ENCODE results near the gene CFAP53.

Gene CFAP53

GRCh38 chr18:50287441-50288347, 21.4 kb upstream of the CFAP53 start, which contains the start of gene CXXC1:
CXXC1 (minus strand) TSS chr18:50287692; CDS start chr18:50287589, 103 bp downstream.
- DNase-seq, result peak; percentile 98

- no peak for DNase-seq
These were observed 20.7 kb upstream of the CFAP53 start for GRCh38 chr18:50287028-50287440.

GRCh38 chr18:50286391-50287027, 20.2 kb upstream of the CFAP53 start:
- DNase-seq, result no peak

- no peak for DNase-seq
These were observed 19.5 kb upstream of the CFAP53 start for GRCh38 chr18:50285631-50286321.

- DNase-seq, result no peak
These were observed 18.8 kb upstream of the CFAP53 start for GRCh38 chr18:50285071-50285470.

GRCh38 chr18:50284255-50284885, 18.1 kb upstream of the CFAP53 start:
- DNase-seq, result no peak

- no peak for DNase-seq
These were observed 17.3 kb upstream of the CFAP53 start for GRCh38 chr18:50283469-50284209.

GRCh38 chr18:50282521-50283335, 16.4 kb upstream of the CFAP53 start:
- DNase-seq, result no peak

GRCh38 chr18:50281972-50282520, 15.8 kb upstream of the CFAP53 start:
- no peak for DNase-seq

GRCh38 chr18:50281295-50281971, 15.1 kb upstream of the CFAP53 start, which contains the start of gene MBD1:
MBD1 (minus strand) TSS chr18:50281523; CDS start chr18:50279992, 1,531 bp downstream.
- DNase-seq, result peak; percentile 96

- no peak for DNase-seq
These were observed 14.5 kb upstream of the CFAP53 start for GRCh38 chr18:50280707-50281294.

- no peak for DNase-seq
These were observed 13.5 kb upstream of the CFAP53 start for GRCh38 chr18:50279752-50280151.

- DNase-seq, result no peak
These were observed 11.6 kb upstream of the CFAP53 start for GRCh38 chr18:50277942-50278341.

GRCh38 chr18:50276452-50276851, 10.2 kb upstream of the CFAP53 start:
- DNase-seq, result no peak

GRCh38 chr18:50275503-50276036, 9.3 kb upstream of the CFAP53 start:
- DNase-seq, result no peak

- DNase-seq, result no peak
These were observed 8.6 kb upstream of the CFAP53 start for GRCh38 chr18:50274941-50275340.

- DNase-seq, result no peak
These were observed 7.7 kb upstream of the CFAP53 start for GRCh38 chr18:50274044-50274442.

- DNase-seq, result no peak
These were observed 7.1 kb upstream of the CFAP53 start for GRCh38 chr18:50273203-50274043.

GRCh38 chr18:50272568-50272967, 6.3 kb upstream of the CFAP53 start:
- no peak for DNase-seq

Measured in effector CD4-positive, alpha-beta T cell (primary cell).